Measurements from ENCODE around the gene CCDC33. TPM values are rescaled to one million over a fixed set of nuclear protein-coding genes. Genes with fewer than 3 reads are reported as not detected.

CCDC33 gene
- total RNA-seq, 1 donor from 2014 or later = 0.52 TPM

GRCh38 chr15:74330861-74331408, 94.8 kb downstream of the CCDC33 start:
- H3K9me3 ChIP-seq (ENCODE audit: control insufficient read depth in 3 of 3, low read length in 3 of 3) = no peaks in the 10 kb centered on the region
- no peak overlapping the region for H3K4me3 ChIP-seq (ENCODE audit: low read length in 3 of 3)
- H3K27me3 ChIP-seq (ENCODE audit: control insufficient read depth in 3 of 3, insufficient read depth in 3 of 3, low read length in 3 of 3) = peaks cover 0 to 14% (median 0%) of the 10 kb centered on the region in 3 donors
- H3K27ac ChIP-seq (ENCODE audit: low read depth, low read length) = no peak overlapping the region
- H3K9ac ChIP-seq (ENCODE audit: low read depth in 1 of 3, low read length in 3 of 3) = no peak overlapping the region
- H3K4me1 ChIP-seq (ENCODE audit: control insufficient read depth in 3 of 3, insufficient read depth in 3 of 3, low read length in 3 of 3) = peaks cover 0 to 3% (median 0%) of the 10 kb centered on the region in 3 donors
- no peaks in the 10 kb centered on the region for H3K36me3 ChIP-seq (ENCODE audit: control insufficient read depth in 3 of 3, insufficient read depth in 3 of 3, low read length in 3 of 3)

GRCh38 chr15:74332011-74332410, 95.9 kb downstream of the CCDC33 start:
- H3K27ac ChIP-seq (ENCODE audit: low read depth, low read length) = no peak overlapping the region
- no peaks in the 10 kb centered on the region for H3K36me3 ChIP-seq (ENCODE audit: control insufficient read depth in 3 of 3, insufficient read depth in 3 of 3, low read length in 3 of 3)
- peaks cover 0 to 10% (median 0%) of the 10 kb centered on the region in 3 donors for H3K27me3 ChIP-seq (ENCODE audit: control insufficient read depth in 3 of 3, insufficient read depth in 3 of 3, low read length in 3 of 3)
- no peak overlapping the region for H3K4me3 ChIP-seq (ENCODE audit: low read length in 3 of 3)
- no peaks in the 10 kb centered on the region for H3K4me1 ChIP-seq (ENCODE audit: control insufficient read depth in 3 of 3, insufficient read depth in 3 of 3, low read length in 3 of 3)
- no peak overlapping the region for H3K9ac ChIP-seq (ENCODE audit: low read depth in 1 of 3, low read length in 3 of 3)
- no peaks in the 10 kb centered on the region for H3K9me3 ChIP-seq (ENCODE audit: control insufficient read depth in 3 of 3, low read length in 3 of 3)

DNA sequence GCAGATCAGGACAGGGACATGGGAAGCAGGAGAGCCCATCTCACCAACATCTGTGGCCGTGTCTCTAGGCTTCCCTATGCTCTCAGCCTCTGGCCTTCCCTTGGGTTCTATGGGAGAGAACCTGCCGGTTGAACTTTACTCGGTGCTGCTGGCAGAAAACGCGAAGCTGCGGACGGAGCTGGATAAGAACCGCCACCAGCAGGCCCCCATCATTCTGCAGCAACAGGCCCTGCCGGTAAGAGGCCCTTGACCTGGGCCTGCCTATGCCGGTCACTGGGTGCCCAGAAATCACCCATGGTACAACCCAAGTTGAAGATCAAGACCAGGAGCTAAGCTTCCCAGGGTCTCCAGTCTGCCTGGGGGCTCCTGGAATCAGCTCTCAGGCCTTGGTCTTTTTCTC, 96.5 kb downstream of the CCDC33 start:
- peaks cover 0 to 10% (median 0%) of the 10 kb centered on the region in 3 donors for H3K27me3 ChIP-seq (ENCODE audit: control insufficient read depth in 3 of 3, insufficient read depth in 3 of 3, low read length in 3 of 3)
- no peak overlapping the region for H3K4me3 ChIP-seq (ENCODE audit: low read length in 3 of 3)
- no peaks in the 10 kb centered on the region for H3K9me3 ChIP-seq (ENCODE audit: control insufficient read depth in 3 of 3, low read length in 3 of 3)
- no peaks in the 10 kb centered on the region for H3K36me3 ChIP-seq (ENCODE audit: control insufficient read depth in 3 of 3, insufficient read depth in 3 of 3, low read length in 3 of 3)
- H3K4me1 ChIP-seq (ENCODE audit: control insufficient read depth in 3 of 3, insufficient read depth in 3 of 3, low read length in 3 of 3) = no peaks in the 10 kb centered on the region
- H3K9ac ChIP-seq (ENCODE audit: low read depth in 1 of 3, low read length in 3 of 3) = no peak overlapping the region
- no peak overlapping the region for H3K27ac ChIP-seq (ENCODE audit: low read depth, low read length)

DNA sequence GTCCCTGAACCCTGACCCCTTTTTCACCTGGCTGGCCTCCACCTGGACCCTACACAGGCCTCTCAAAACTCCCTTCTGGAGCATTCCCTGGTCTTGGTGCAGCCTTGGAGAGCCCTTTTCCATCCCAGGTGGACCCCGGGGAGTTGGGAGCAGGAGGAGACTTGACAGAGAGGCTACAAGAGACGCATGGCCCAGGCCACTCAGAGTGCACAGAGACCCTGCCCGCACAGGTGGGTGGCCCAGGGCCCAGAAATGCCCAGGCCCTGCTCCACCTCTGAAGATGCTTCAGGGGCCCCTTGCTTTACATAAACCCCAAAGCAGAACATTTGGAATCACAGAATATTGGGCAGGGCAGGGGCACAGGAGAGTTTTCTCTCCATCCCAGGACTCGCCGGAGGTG, 97.0 kb downstream of the CCDC33 start:
- H3K36me3 ChIP-seq (ENCODE audit: control insufficient read depth in 3 of 3, insufficient read depth in 3 of 3, low read length in 3 of 3) = no peaks in the 10 kb centered on the region
- H3K27ac ChIP-seq (ENCODE audit: low read depth, low read length) = no peak overlapping the region
- H3K4me1 ChIP-seq (ENCODE audit: control insufficient read depth in 3 of 3, insufficient read depth in 3 of 3, low read length in 3 of 3) = no peaks in the 10 kb centered on the region
- no peak overlapping the region for H3K9ac ChIP-seq (ENCODE audit: low read depth in 1 of 3, low read length in 3 of 3)
- no peak overlapping the region for H3K4me3 ChIP-seq (ENCODE audit: low read length in 3 of 3)
- peaks cover 0 to 10% (median 0%) of the 10 kb centered on the region in 3 donors for H3K27me3 ChIP-seq (ENCODE audit: control insufficient read depth in 3 of 3, insufficient read depth in 3 of 3, low read length in 3 of 3)
- no peaks in the 10 kb centered on the region for H3K9me3 ChIP-seq (ENCODE audit: control insufficient read depth in 3 of 3, low read length in 3 of 3)

DNA sequence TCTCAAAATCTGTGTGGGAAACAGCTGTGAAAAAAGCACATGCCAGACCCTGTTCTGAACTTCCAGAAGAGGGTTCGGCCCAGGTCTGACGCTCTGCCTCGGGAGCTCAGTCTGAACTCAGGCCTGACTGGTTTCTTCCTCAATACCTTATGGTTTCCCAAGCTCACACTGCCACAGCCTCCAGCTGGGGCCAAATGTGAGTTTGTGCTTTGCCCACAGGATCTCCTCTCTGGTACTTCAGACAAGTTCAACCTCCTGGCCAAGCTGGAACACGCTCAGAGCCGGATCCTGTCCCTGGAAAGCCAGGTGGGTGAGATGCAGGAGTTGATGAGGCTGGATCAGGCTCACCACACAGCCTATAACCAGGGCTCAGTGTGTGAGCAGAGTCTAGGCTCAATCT, 97.5 kb downstream of the CCDC33 start:
- Histone ChIP-seq H3K4me3 (ENCODE audit: low read length in 3 of 3) (no peak overlapping the region), H3K27ac (ENCODE audit: low read depth, low read length) (no peak overlapping the region), H3K9me3 (ENCODE audit: control insufficient read depth in 3 of 3, low read length in 3 of 3) (no peaks in the 10 kb centered on the region), H3K27me3 (ENCODE audit: control insufficient read depth in 3 of 3, insufficient read depth in 3 of 3, low read length in 3 of 3) (peaks cover 0 to 10% (median 0%) of the 10 kb centered on the region in 3 donors), H3K36me3 (ENCODE audit: control insufficient read depth in 3 of 3, insufficient read depth in 3 of 3, low read length in 3 of 3) (no peaks in the 10 kb centered on the region), H3K4me1 (ENCODE audit: control insufficient read depth in 3 of 3, insufficient read depth in 3 of 3, low read length in 3 of 3) (no peaks in the 10 kb centered on the region), H3K9ac (ENCODE audit: low read depth in 1 of 3, low read length in 3 of 3) (no peak overlapping the region)

- H3K4me1 ChIP-seq (ENCODE audit: control insufficient read depth in 3 of 3, insufficient read depth in 3 of 3, low read length in 3 of 3) = no peaks in the 10 kb centered on the region
- H3K27ac ChIP-seq (ENCODE audit: low read depth, low read length) = no peak overlapping the region
- no peak overlapping the region for H3K4me3 ChIP-seq (ENCODE audit: low read length in 3 of 3)
- H3K9ac ChIP-seq (ENCODE audit: low read depth in 1 of 3, low read length in 3 of 3) = no peak overlapping the region
- no peaks in the 10 kb centered on the region for H3K9me3 ChIP-seq (ENCODE audit: control insufficient read depth in 3 of 3, low read length in 3 of 3)
- H3K36me3 ChIP-seq (ENCODE audit: control insufficient read depth in 3 of 3, insufficient read depth in 3 of 3, low read length in 3 of 3) = no peaks in the 10 kb centered on the region
- peaks cover 0 to 10% (median 0%) of the 10 kb centered on the region in 3 donors for H3K27me3 ChIP-seq (ENCODE audit: control insufficient read depth in 3 of 3, insufficient read depth in 3 of 3, low read length in 3 of 3)
These were observed 98.0 kb downstream of the CCDC33 start for GRCh38 chr15:74334127-74334526.

DNA sequence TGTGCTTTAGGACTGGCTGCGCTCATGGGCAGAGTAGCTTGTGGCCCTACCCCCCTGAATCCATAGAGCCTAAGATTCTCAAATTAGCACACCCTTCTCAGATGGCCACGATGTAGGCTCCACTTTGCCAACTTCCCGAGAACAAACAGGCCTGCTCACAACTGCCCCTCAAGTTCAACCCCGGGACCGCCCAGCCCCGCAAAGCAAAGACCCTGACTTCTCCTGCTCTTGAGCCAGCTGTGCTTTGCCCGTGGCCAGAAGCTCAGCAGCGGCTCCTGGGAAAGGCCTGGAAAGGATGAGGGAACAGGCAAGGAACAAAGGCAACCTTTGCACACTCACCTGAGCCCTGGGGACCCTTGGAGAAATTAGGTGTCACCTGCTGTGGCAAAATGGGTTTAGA, 99.3 kb downstream of the CCDC33 start:
- Histone ChIP-seq H3K4me1 (ENCODE audit: control insufficient read depth in 3 of 3, insufficient read depth in 3 of 3, low read length in 3 of 3) (no peaks in the 10 kb centered on the region), H3K9me3 (ENCODE audit: control insufficient read depth in 3 of 3, low read length in 3 of 3) (no peaks in the 10 kb centered on the region), H3K9ac (ENCODE audit: low read depth in 1 of 3, low read length in 3 of 3) (no peak overlapping the region), H3K36me3 (ENCODE audit: control insufficient read depth in 3 of 3, insufficient read depth in 3 of 3, low read length in 3 of 3) (no peaks in the 10 kb centered on the region), H3K27me3 (ENCODE audit: control insufficient read depth in 3 of 3, insufficient read depth in 3 of 3, low read length in 3 of 3) (peaks cover 0 to 10% (median 0%) of the 10 kb centered on the region in 3 donors), H3K4me3 (ENCODE audit: low read length in 3 of 3) (no peak overlapping the region), H3K27ac (ENCODE audit: low read depth, low read length) (no peak overlapping the region)

DNA sequence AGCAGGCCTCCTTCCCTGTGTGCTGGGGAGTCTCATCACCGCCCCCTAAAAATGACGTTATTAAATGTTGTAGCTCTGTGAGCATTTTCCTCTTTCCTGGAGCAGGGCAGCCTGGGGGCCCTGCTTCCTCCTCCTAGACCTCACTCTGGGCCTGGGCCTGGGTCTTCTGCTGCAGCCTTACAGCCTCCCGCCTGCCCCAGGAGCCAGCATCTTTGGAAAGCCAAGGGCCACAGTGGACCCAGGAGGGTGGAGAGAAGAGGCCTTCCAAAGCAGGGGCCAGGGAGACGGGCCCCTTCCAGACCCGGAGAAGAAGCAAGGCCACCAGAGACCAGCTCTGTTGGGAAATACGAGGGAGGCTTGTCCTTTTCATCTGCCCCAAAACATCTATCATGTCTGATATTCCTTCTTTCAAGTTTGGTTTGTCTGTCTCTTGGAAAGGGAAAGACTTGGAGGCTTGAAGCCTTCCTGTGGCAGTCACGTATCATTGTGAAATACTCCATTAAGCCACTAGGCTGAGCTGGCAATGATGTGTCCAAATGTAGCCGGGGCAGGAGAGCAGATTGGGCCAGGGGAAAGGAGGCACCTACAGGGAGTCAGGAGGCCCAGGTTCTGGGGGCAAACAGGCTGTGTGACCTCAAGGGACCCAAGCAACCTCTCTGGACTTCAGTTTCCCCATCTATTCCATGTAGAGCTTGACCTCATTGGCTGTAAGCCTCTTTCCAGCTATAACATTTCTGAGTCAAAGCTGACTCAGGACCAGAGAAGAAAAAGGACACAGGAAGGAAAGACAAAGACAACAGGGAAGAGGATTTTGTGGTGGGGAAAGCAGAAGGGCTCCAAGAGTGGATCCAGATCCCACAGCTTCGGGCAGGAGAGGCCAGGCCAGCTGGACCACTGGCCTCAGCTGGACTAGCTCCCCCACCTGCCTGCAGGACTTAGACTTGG, 100.2 kb downstream of the CCDC33 start:
- Histone ChIP-seq H3K36me3 (ENCODE audit: control insufficient read depth in 3 of 3, insufficient read depth in 3 of 3, low read length in 3 of 3) (no peaks in the 10 kb centered on the region), H3K4me3 (ENCODE audit: low read length in 3 of 3) (no peak overlapping the region), H3K27me3 (ENCODE audit: control insufficient read depth in 3 of 3, insufficient read depth in 3 of 3, low read length in 3 of 3) (peaks cover 0 to 10% (median 0%) of the 10 kb centered on the region in 3 donors), H3K9me3 (ENCODE audit: control insufficient read depth in 3 of 3, low read length in 3 of 3) (no peaks in the 10 kb centered on the region), H3K4me1 (ENCODE audit: control insufficient read depth in 3 of 3, insufficient read depth in 3 of 3, low read length in 3 of 3) (no peaks in the 10 kb centered on the region), H3K9ac (ENCODE audit: low read depth in 1 of 3, low read length in 3 of 3) (no peak overlapping the region), H3K27ac (ENCODE audit: low read depth, low read length) (no peak overlapping the region)

GRCh38 chr15:74337146-74337545, 101.0 kb downstream of the CCDC33 start:
- Histone ChIP-seq H3K4me3 (ENCODE audit: low read length in 3 of 3) (no peak overlapping the region), H3K9me3 (ENCODE audit: control insufficient read depth in 3 of 3, low read length in 3 of 3) (no peaks in the 10 kb centered on the region), H3K36me3 (ENCODE audit: control insufficient read depth in 3 of 3, insufficient read depth in 3 of 3, low read length in 3 of 3) (no peaks in the 10 kb centered on the region), H3K4me1 (ENCODE audit: control insufficient read depth in 3 of 3, insufficient read depth in 3 of 3, low read length in 3 of 3) (no peaks in the 10 kb centered on the region), H3K27me3 (ENCODE audit: control insufficient read depth in 3 of 3, insufficient read depth in 3 of 3, low read length in 3 of 3) (peaks cover 0 to 8% (median 0%) of the 10 kb centered on the region in 3 donors), H3K27ac (ENCODE audit: low read depth, low read length) (no peak overlapping the region), H3K9ac (ENCODE audit: low read depth in 1 of 3, low read length in 3 of 3) (no peak overlapping the region)

DNA sequence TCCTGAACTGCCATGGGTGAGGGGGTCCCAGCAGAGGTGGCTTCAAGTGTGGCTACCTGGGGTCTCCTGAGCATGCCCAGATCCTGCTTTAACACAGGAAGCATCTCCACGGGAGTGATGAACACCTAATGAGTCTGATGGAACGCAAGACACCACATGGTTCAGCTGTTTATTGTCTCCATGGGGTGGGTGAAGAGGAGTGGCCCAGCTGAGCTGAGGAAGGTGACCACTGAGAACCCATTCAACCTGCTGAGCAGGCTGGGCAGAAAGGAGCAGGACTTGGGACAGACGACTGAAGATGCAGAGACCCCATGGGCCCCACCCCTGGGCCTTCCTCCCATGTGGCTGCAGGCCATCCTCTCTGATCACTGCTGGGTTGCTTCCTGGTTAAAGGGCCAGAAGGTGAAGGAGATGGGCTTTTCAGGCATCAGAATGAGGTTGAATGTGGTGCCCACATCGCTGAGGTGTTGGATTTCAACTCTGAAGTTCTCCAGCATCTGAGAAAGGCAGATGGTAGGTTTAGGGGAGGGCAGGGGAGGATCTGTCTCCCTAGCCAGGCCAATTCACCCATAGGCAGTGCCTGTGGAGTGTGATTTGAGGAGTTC, 101.6 kb downstream of the CCDC33 start:
- H3K36me3 ChIP-seq (ENCODE audit: control insufficient read depth in 3 of 3, insufficient read depth in 3 of 3, low read length in 3 of 3) = no peaks in the 10 kb centered on the region
- peaks cover 0 to 7% (median 0%) of the 10 kb centered on the region in 3 donors for H3K27me3 ChIP-seq (ENCODE audit: control insufficient read depth in 3 of 3, insufficient read depth in 3 of 3, low read length in 3 of 3)
- H3K4me1 ChIP-seq (ENCODE audit: control insufficient read depth in 3 of 3, insufficient read depth in 3 of 3, low read length in 3 of 3) = no peaks in the 10 kb centered on the region
- H3K4me3 ChIP-seq (ENCODE audit: low read length in 3 of 3) = no peak overlapping the region
- H3K9ac ChIP-seq (ENCODE audit: low read depth in 1 of 3, low read length in 3 of 3) = no peak overlapping the region
- H3K9me3 ChIP-seq (ENCODE audit: control insufficient read depth in 3 of 3, low read length in 3 of 3) = no peaks in the 10 kb centered on the region
- no peak overlapping the region for H3K27ac ChIP-seq (ENCODE audit: low read depth, low read length)
